Astrocyte of the cerebellum (primary cell): Measurements from ENCODE around the gene BAHCC1.

Experiments used
- DNase-seq: peaks from one replicate; pipeline ENCODE4 v3.0.0-alpha.2; 2011; ENCODE audit warnings: low read depth
- H3K4me3 ChIP-seq: 2 replicates; pipeline ENCODE4 v1.5.1; 2011; ENCODE audit warnings: mild to moderate bottlenecking, low read depth, low read length, moderate library complexity
- CTCF ChIP-seq: IDR thresholded peaks from 2 replicates; pipeline ENCODE4 v1.5.1; 2012; ENCODE audit warnings: low read length, low read depth, moderate library complexity, mild to moderate bottlenecking; ENCODE audit errors: missing control alignments
- in situ Hi-C: cut with HindIII; loops from 2 replicates; pipeline ENCODE4 v1.10.0; 2017; ENCODE audit warnings: low sequenced_read_pairs

The BAHCC1 gene

GRCh38 chr17:81383504-81384421 is 11.5 kb upstream of the BAHCC1 start:
- TF ChIP-seq CTCF = no peak
- H3K4me3 ChIP-seq = no peak overlapping the region
- DNase-seq = no peak
- in situ Hi-C loops = no loop called here

- no peak for TF ChIP-seq CTCF
- no peak for DNase-seq
- no peak overlapping the region for H3K4me3 ChIP-seq
- in situ Hi-C loops = no loop called here
Observed at GRCh38 chr17:81384929-81385319, 10.3 kb upstream of the BAHCC1 start.

GRCh38 chr17:81385320-81386111 is 9.7 kb upstream of the BAHCC1 start:
- in situ Hi-C loops = no loop called here
- TF ChIP-seq CTCF = no peak
- no peak for DNase-seq
- no peak overlapping the region for H3K4me3 ChIP-seq

- no peak for DNase-seq
- peak overlapping the region; percentile 53 for H3K4me3 ChIP-seq
- in situ Hi-C loops = no loop called here
- TF ChIP-seq CTCF = no peak
Observed at GRCh38 chr17:81386141-81386645, 9.1 kb upstream of the BAHCC1 start.

- no peak for TF ChIP-seq CTCF
- in situ Hi-C loops = no loop called here
- H3K4me3 ChIP-seq = peak overlapping the region; percentile 53
- no peak for DNase-seq
Observed at GRCh38 chr17:81386646-81387099, 8.6 kb upstream of the BAHCC1 start.
